Hematopoietic multipotent progenitor cell treated with erythropoietin and hydrocortisone succinate and interleukin-3 and kit ligand, for 15 days (in vitro differentiated cells): ENCODE measurements around the gene EPHA4.
"Not testable (repeated sequence)": the region's sequence is repeated elsewhere in the genome, so short reads cannot be mapped to it uniquely, and the experiment has no call there.

ENCODE experiments used
- DNase-seq: peaks from one replicate; pipeline ENCODE4 v3.0.0-alpha.2; 2015; ENCODE audit warnings: low spot score

Gene EPHA4

GRCh38 chr2:221535824-221536223 is 36.3 kb downstream of the EPHA4 start:
- DNase-seq = no peak

GRCh38 chr2:221533299-221533698 is 38.8 kb downstream of the EPHA4 start:
- no peak for DNase-seq

- DNase-seq = no peak
These were observed 39.5 kb downstream of the EPHA4 start for GRCh38 chr2:221532641-221533040.

GRCh38 chr2:221530653-221531037 is 41.5 kb downstream of the EPHA4 start:
- no peak for DNase-seq

GRCh38 chr2:221529943-221530652 is 42.0 kb downstream of the EPHA4 start:
- DNase-seq = no peak

- no peak for DNase-seq
These were observed 42.7 kb downstream of the EPHA4 start for GRCh38 chr2:221529177-221529942.

- DNase-seq = no peak
These were observed 44.3 kb downstream of the EPHA4 start for GRCh38 chr2:221527776-221528309.

GRCh38 chr2:221524158-221524557 is 47.9 kb downstream of the EPHA4 start:
- DNase-seq = no peak

- DNase-seq = no peak
These were observed 50.8 kb downstream of the EPHA4 start for GRCh38 chr2:221521233-221521845.

- no peak for DNase-seq
These were observed 53.0 kb downstream of the EPHA4 start for GRCh38 chr2:221518935-221519625.

- no peak for DNase-seq
These were observed 53.7 kb downstream of the EPHA4 start for GRCh38 chr2:221518201-221518934.

- DNase-seq = no peak
These were observed 54.4 kb downstream of the EPHA4 start for GRCh38 chr2:221517696-221518151.

GRCh38 chr2:221517146-221517695 is 54.9 kb downstream of the EPHA4 start:
- no peak for DNase-seq

- DNase-seq = no peak
These were observed 56.2 kb downstream of the EPHA4 start for GRCh38 chr2:221515864-221516263.

- DNase-seq = no peak
These were observed 57.6 kb downstream of the EPHA4 start for GRCh38 chr2:221514305-221515040.

- DNase-seq = no peak
These were observed 58.9 kb downstream of the EPHA4 start for GRCh38 chr2:221513232-221513631.

- DNase-seq = not testable (repeated sequence)
These were observed 60.8 kb downstream of the EPHA4 start for GRCh38 chr2:221511325-221511724.

- DNase-seq = no peak
These were observed 65.6 kb downstream of the EPHA4 start for GRCh38 chr2:221506469-221506868.

- DNase-seq = no peak
These were observed 66.5 kb downstream of the EPHA4 start for GRCh38 chr2:221505605-221506004.

- DNase-seq = no peak
These were observed 67.2 kb downstream of the EPHA4 start for GRCh38 chr2:221504905-221505304.
